H1 (cell line): Measurements from ENCODE around the gene LAIR2. TPM values are rescaled to one million over a fixed set of nuclear protein-coding genes. Genes with fewer than 3 reads are reported as not detected.

Source experiments
- CBX8 ChIP-seq: fragments of 300-800, 300-1000 bp; sonication (generic); IDR thresholded peaks from 2 replicates; pipeline ENCODE4 v1.7.1; 2016; ENCODE audit warnings: low read depth, low read length, borderline replicate concordance
- EGR1 ChIP-seq: IDR thresholded peaks from 2 replicates; pipeline ENCODE4 v1.6.1; 2011; ENCODE audit warnings: low read depth, low read length, borderline replicate concordance
- KDM5A ChIP-seq: fragments of 200-600 bp; IDR thresholded peaks from 2 replicates; pipeline ENCODE4 v1.7.1; 2012; ENCODE audit warnings: mild to moderate bottlenecking, low read length, inconsistent platforms, mixed read lengths
- MAFK ChIP-seq: IDR thresholded peaks from 2 replicates; pipeline ENCODE4 v1.6.1; 2012; ENCODE audit warnings: low read depth, mild to moderate bottlenecking, improper control_type of control experiment, low read length
- PHF8 ChIP-seq: fragments of 200-600 bp; sonication (generic); conservative IDR thresholded peaks from 2 replicates; pipeline ENCODE4 v1.7.1; 2012; ENCODE audit warnings: low read depth, mild to moderate bottlenecking, inconsistent platforms, low read length, moderate library complexity
- polyA plus RNA-seq, 7 experiments: library from polyadenylated mRNA; depleted of rRNA in 3 of 7; stranded (reverse) in 5 of 7; unstranded in 2 of 7; fragments of >200 nt in 5 of 7; fragments of 200-250 nt in 2 of 7; gene quantifications; 1 replicate in 5 of 7; 2 replicates in 1 of 7; 4 replicates in 1 of 7; pipeline versions ENCODE4 v1.2.1 to v1.2.3, GENCODE V29; 2011 to 2013; ENCODE audit warnings: missing spikeins in 2 of 7, mixed read lengths in 2 of 7
- total RNA-seq: library from RNA; stranded (reverse); fragmentation: NEBNext Ultra II Directional; extraction: Animal tissue kit (Norgen Biotek cat#: 25700); gene quantifications from 2 replicates; pipeline ENCODE4 v1.2.1, GENCODE V29; 2021

Gene LAIR2
- total and polyA plus RNA-seq, 2 of the 8 experiments (the other 6 are each of a cell fraction or from before 2014, with no cell fraction given) = not detected

- TF ChIP-seq PHF8 (no peak), CBX8 (no peak), MAFK (no peak), EGR1 (no peak), KDM5A (no peak)
These were observed 13.3 kb upstream of the LAIR2 start (continued) for GRCh38 chr19:54489341-54489740.
